ENCODE data around the gene DHX57.
A peak's percentile ranks its signal among the peaks of the same experiment; 100 is the strongest.

The DHX57 gene

DNA sequence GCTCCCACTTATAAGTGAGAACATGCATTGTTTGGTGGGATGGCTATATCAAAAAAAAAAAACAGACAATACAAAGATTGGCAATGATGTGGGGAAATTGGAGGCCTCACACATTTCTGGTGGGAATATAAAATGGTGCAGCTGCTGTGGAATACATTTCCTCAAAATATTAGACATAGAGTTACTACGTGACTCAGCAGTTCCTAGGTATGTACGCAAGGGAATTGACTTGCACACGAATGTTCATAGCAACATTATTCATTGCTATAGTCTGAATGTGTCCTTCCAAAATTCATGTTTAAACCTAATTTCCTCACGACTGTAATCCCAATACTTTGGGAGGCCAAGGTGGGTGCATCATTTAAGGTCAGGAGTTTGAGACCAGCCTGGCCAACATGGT lies 11.6 kb upstream of the DHX57 start:
- TF ChIP-seq SPI1 (IDR thresholded peaks at IDR 0.05; ENCODE audit: borderline replicate concordance, low read depth) (no peak), POLR2AphosphoS5 (IDR thresholded peaks at IDR 0.05; ENCODE audit: low read depth) (no peak), GABPA (IDR thresholded peaks at IDR 0.05; ENCODE audit: low read depth) (no peak)
- TF ChIP-seq, protein P1, sequence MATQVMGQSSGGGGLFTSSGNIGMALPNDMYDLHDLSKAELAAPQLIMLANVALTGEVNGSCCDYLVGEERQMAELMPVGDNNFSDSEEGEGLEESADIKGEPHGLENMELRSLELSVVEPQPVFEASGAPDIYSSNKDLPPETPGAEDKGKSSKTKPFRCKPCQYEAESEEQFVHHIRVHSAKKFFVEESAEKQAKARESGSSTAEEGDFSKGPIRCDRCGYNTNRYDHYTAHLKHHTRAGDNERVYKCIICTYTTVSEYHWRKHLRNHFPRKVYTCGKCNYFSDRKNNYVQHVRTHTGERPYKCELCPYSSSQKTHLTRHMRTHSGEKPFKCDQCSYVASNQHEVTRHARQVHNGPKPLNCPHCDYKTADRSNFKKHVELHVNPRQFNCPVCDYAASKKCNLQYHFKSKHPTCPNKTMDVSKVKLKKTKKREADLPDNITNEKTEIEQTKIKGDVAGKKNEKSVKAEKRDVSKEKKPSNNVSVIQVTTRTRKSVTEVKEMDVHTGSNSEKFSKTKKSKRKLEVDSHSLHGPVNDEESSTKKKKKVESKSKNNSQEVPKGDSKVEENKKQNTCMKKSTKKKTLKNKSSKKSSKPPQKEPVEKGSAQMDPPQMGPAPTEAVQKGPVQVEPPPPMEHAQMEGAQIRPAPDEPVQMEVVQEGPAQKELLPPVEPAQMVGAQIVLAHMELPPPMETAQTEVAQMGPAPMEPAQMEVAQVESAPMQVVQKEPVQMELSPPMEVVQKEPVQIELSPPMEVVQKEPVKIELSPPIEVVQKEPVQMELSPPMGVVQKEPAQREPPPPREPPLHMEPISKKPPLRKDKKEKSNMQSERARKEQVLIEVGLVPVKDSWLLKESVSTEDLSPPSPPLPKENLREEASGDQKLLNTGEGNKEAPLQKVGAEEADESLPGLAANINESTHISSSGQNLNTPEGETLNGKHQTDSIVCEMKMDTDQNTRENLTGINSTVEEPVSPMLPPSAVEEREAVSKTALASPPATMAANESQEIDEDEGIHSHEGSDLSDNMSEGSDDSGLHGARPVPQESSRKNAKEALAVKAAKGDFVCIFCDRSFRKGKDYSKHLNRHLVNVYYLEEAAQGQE (IDR thresholded peaks at IDR 0.05; ENCODE audit: insufficient replicate concordance, low read depth) = no peak
- TF ChIP-seq, protein P2, sequence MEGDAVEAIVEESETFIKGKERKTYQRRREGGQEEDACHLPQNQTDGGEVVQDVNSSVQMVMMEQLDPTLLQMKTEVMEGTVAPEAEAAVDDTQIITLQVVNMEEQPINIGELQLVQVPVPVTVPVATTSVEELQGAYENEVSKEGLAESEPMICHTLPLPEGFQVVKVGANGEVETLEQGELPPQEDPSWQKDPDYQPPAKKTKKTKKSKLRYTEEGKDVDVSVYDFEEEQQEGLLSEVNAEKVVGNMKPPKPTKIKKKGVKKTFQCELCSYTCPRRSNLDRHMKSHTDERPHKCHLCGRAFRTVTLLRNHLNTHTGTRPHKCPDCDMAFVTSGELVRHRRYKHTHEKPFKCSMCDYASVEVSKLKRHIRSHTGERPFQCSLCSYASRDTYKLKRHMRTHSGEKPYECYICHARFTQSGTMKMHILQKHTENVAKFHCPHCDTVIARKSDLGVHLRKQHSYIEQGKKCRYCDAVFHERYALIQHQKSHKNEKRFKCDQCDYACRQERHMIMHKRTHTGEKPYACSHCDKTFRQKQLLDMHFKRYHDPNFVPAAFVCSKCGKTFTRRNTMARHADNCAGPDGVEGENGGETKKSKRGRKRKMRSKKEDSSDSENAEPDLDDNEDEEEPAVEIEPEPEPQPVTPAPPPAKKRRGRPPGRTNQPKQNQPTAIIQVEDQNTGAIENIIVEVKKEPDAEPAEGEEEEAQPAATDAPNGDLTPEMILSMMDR (IDR thresholded peaks at IDR 0.05; ENCODE audit: insufficient read depth, low read length) = no peak
- Histone ChIP-seq H3K27me3 (ENCODE audit: insufficient read depth, poor library complexity, severe bottlenecking) (no peaks in the 10 kb centered on the region), H3K4me3 (replicated peaks; ENCODE audit: insufficient read depth, low read length) (no peak overlapping the region), H3K27ac (replicated peaks) (no peak overlapping the region)
- DNase-seq (ENCODE audit: low read depth in 1 of 2, low spot score in 1 of 2) = no peak

DNA sequence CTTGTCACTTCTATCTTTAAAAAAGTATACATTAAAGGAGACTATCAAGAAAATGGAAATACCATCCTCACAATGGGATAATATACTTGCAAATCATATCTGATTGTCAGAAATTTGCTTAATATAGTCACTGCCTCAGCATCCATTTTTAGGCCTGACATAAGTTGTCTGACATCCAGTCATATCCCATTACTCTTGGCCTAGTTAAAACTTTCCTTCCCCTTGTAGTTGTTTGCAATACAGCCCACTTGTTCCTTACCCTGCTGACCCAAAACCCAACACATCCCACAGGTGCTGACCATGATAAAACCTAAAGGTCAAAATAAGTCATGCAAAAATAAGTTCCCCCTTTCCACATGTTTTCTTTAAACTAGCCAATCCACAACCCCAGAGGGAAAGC lies 10.3 kb upstream of the DHX57 start:
- Histone ChIP-seq H3K27me3 (ENCODE audit: insufficient read depth, poor library complexity, severe bottlenecking) (no peaks in the 10 kb centered on the region), H3K4me3 (replicated peaks; ENCODE audit: insufficient read depth, low read length) (no peak overlapping the region), H3K27ac (replicated peaks) (no peak overlapping the region)
- TF ChIP-seq GABPA (IDR thresholded peaks at IDR 0.05; ENCODE audit: low read depth) = no peak
- TF ChIP-seq, protein P2 (IDR thresholded peaks at IDR 0.05; ENCODE audit: insufficient read depth, low read length) = no peak
- TF ChIP-seq, protein P1 (IDR thresholded peaks at IDR 0.05; ENCODE audit: insufficient replicate concordance, low read depth) = no peak
- no peak for TF ChIP-seq POLR2AphosphoS5 (IDR thresholded peaks at IDR 0.05; ENCODE audit: low read depth)
- no peak for TF ChIP-seq SPI1 (IDR thresholded peaks at IDR 0.05; ENCODE audit: borderline replicate concordance, low read depth)
- DNase-seq (ENCODE audit: low read depth in 1 of 2, low spot score in 1 of 2) = no peak

DNA sequence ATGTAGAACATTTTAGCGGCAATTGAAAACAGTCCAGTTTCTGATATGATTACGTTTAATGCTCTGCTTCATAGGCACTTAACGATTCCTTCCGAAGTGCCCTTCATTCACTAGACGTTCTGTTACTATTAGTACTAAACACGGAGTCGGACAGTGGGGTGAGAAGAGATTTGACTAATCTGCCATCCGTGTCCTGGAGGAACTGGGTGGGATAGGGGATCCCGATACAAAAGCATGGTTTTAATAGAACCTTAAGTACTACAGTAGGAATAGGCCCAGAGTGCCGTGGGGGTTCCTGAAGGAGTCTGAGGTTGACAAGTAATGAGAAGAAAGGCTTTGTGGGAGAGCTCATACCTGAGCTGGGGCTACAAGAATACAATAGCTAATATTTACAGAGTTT lies 673 bp upstream of the DHX57 start:
- TF ChIP-seq, protein P1 (IDR thresholded peaks at IDR 0.05; ENCODE audit: insufficient replicate concordance, low read depth) = no peak
- TF ChIP-seq, protein P2 (IDR thresholded peaks at IDR 0.05; ENCODE audit: insufficient read depth, low read length) = no peak
- TF ChIP-seq POLR2AphosphoS5 (IDR thresholded peaks at IDR 0.05; ENCODE audit: low read depth) (no peak), SPI1 (IDR thresholded peaks at IDR 0.05; ENCODE audit: borderline replicate concordance, low read depth) (no peak)
- no peak for DNase-seq (ENCODE audit: low read depth in 1 of 2, low spot score in 1 of 2)
- no peaks in the 10 kb centered on the region for H3K27me3 ChIP-seq (ENCODE audit: insufficient read depth, poor library complexity, severe bottlenecking)
- H3K4me3 ChIP-seq (replicated peaks; ENCODE audit: insufficient read depth, low read length) = peak overlapping the region; percentile 78
- H3K27ac ChIP-seq (replicated peaks) = peak overlapping the region; percentile 55; the same call in 1 of the 2 replicates

Measured in HL-60 (cell line).